ENCODE results near the gene DAG1. TPM values are rescaled to one million over a fixed set of nuclear protein-coding genes. Genes with fewer than 3 reads are reported as not detected.
A peak's percentile ranks its signal among the peaks of the same experiment; 100 is the strongest.

DAG1 gene
- total RNA-seq, 1 experiment from 2014 or later = 226 TPM

DNA sequence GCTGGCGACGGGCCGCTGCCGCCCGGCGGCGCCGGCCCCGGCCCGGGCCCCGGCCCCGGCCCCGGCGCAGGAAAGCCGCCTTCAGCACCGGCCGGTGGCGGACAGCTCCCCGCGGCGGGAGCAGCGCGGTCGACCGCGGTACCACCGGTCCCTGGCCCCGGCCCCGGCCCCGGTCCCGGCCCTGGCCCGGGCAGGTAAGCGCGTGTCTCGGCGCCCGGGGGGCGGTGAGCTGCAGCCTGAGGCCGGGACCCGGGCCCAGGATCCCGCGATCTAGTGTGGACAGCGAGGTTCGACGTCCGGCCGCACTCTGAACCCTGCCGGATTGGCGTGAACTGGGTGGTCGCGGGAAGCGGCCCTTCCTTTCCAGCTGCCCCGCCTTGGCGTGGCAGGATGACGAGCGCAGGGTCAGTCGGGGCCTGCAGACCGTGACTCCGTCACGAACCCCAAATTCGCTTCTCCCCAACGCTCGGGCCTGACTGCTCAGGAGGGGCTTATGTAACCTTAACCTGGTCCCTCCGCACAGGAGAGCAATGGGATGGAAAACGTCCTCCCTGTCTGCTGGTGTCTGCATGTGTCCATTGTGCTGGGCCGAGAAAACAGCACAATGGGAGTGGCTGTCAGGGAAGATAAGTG is 84.7 kb downstream of the DAG1 start:
- Mint-ChIP-seq H3K4me3 (ENCODE audit: low read depth, unreplicated experiment) (peak overlapping the region; percentile 81), H3K4me1 (ENCODE audit: low read depth, unreplicated experiment) (no peaks in the 10 kb centered on the region), H3K27ac (ENCODE audit: unreplicated experiment) (no peak overlapping the region), H3K27me3 (ENCODE audit: unreplicated experiment) (peaks cover 64% of the 10 kb centered on the region), H3K9me3 (ENCODE audit: low read depth, unreplicated experiment) (no peaks in the 10 kb centered on the region), H3K36me3 (ENCODE audit: insufficient read depth, unreplicated experiment) (peaks cover 11% of the 10 kb centered on the region)
- CTCF ChIA-PET = interaction anchor here (2.0 kb wide), 1 partner anchor 15 kb away, joined by 7 read pairs; no protein-coding TSS in a partner anchor
- peak; percentile 74 for DNase-seq
- TF ChIP-seq, protein P1, sequence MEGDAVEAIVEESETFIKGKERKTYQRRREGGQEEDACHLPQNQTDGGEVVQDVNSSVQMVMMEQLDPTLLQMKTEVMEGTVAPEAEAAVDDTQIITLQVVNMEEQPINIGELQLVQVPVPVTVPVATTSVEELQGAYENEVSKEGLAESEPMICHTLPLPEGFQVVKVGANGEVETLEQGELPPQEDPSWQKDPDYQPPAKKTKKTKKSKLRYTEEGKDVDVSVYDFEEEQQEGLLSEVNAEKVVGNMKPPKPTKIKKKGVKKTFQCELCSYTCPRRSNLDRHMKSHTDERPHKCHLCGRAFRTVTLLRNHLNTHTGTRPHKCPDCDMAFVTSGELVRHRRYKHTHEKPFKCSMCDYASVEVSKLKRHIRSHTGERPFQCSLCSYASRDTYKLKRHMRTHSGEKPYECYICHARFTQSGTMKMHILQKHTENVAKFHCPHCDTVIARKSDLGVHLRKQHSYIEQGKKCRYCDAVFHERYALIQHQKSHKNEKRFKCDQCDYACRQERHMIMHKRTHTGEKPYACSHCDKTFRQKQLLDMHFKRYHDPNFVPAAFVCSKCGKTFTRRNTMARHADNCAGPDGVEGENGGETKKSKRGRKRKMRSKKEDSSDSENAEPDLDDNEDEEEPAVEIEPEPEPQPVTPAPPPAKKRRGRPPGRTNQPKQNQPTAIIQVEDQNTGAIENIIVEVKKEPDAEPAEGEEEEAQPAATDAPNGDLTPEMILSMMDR (IDR thresholded peaks at IDR 0.05; ENCODE audit: unreplicated experiment) = no peak
- intact Hi-C loops (cut with micrococcal nuclease; ENCODE audit: unreplicated experiment) = no loop called here
- no TSS peak for BruUV-seq (replicated peaks)

DNA sequence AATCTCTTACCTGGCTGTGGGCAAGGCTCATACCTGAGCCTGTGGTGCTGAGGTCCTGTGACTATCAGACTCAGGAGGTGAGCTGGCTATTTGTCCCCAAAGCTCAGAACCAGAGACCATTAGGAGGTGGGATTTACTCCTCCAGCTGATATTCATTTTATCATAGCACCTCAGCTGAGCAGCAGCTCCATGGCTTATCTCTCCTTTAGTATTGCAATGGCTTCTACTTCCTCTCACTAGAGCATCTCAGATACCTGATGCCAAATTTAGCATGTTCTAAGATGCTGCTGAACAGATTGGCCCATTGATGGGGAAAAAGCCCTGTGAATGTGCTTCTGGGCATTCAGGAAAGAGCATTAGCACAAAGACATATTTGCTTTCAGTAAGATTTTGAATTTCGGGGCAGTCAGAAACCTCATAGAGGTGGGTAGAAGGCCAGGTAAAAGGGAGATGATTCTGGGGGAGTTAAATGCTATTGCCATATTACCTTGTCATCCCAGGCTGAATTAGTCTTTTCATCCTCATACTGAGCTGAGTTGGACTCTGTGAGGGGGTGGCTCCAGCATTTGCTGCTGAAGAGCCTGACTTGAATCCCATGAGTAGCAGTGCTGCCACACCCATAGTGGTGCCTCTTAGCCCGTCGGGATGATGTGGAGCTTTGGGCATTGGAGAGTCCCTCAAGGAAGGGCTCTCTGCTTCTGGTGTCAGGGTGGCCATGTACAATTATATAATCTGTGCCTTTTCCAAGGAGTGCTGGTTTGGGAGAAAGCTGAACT is 86.6 kb downstream of the DAG1 start:
- H3K27me3 Mint-ChIP-seq (ENCODE audit: unreplicated experiment) = peaks cover 64% of the 10 kb centered on the region
- no peak overlapping the region for H3K27ac Mint-ChIP-seq (ENCODE audit: unreplicated experiment)
- no peaks in the 10 kb centered on the region for H3K9me3 Mint-ChIP-seq (ENCODE audit: low read depth, unreplicated experiment)
- peaks cover 11% of the 10 kb centered on the region for H3K36me3 Mint-ChIP-seq (ENCODE audit: insufficient read depth, unreplicated experiment)
- TF ChIP-seq, protein P1 (IDR thresholded peaks at IDR 0.05; ENCODE audit: unreplicated experiment) = no peak
- intact Hi-C loops (cut with micrococcal nuclease; ENCODE audit: unreplicated experiment) = no loop called here
- CTCF ChIA-PET = interaction anchor here (0.9 kb wide), 1 partner anchor 19 kb away, joined by 7 read pairs; no protein-coding TSS in a partner anchor
- H3K4me3 Mint-ChIP-seq (ENCODE audit: low read depth, unreplicated experiment) = no peak overlapping the region
- H3K4me1 Mint-ChIP-seq (ENCODE audit: low read depth, unreplicated experiment) = no peaks in the 10 kb centered on the region
- DNase-seq = no peak
- no TSS peak for BruUV-seq (replicated peaks)

DNA sequence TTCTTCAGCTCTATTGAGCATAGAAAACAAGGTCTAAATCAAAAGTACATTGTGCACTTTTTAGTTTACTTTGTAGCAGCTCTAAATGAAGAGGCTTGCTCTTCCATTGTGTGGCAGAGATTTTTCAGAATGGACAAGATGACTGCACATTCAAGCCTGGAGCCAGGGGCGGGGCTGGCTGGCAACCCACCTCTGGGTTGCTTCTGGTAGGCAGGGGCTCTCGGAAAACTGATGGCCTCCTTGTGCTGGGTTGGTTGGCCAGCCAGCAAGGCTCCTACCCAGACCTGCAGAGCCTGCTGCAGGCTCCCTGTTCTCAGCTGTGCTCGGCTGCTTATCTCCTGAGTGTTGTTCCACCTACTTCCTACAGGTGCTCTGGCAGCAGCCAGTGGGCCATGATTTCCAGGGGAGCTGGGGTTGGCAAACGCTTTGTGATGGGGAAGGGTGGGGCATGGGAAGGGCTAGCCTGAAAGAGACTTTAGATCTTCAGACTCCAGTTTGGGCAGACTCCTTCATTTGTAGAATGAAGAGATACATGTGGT is 93.0 kb downstream of the DAG1 start:
- H3K36me3 Mint-ChIP-seq (ENCODE audit: insufficient read depth, unreplicated experiment) = no peaks in the 10 kb centered on the region
- peaks cover 53% of the 10 kb centered on the region for H3K27me3 Mint-ChIP-seq (ENCODE audit: unreplicated experiment)
- H3K4me3 Mint-ChIP-seq (ENCODE audit: low read depth, unreplicated experiment) = no peak overlapping the region
- H3K9me3 Mint-ChIP-seq (ENCODE audit: low read depth, unreplicated experiment) = no peaks in the 10 kb centered on the region
- no TSS peak for BruUV-seq (replicated peaks)
- TF ChIP-seq, protein P1 (IDR thresholded peaks at IDR 0.05; ENCODE audit: unreplicated experiment) = no peak
- H3K27ac Mint-ChIP-seq (ENCODE audit: unreplicated experiment) = no peak overlapping the region
- H3K4me1 Mint-ChIP-seq (ENCODE audit: low read depth, unreplicated experiment) = no peaks in the 10 kb centered on the region
- intact Hi-C loops (cut with micrococcal nuclease; ENCODE audit: unreplicated experiment) = no loop called here
- DNase-seq = no peak
- CTCF ChIA-PET = no interaction called here

DNA sequence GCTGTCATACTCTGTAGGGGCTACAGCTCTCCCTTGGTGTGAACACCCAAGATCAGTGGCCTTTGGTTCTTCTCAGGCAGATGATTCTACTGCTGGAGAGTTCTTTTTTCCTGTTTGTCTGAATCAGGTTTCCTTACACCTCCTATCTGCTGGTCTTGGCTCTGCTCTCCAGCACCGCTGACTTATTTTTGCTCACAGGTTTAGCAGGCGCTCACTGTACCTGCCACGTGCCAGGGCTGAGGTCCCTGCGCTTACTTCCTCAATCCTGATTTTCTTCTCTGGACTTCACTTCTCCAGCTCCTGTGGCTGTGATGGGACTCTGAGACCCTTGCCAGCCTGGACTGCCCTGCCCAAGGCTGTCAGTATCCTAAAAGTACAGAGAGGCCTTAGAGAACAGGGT is 93.7 kb downstream of the DAG1 start:
- no TSS peak for BruUV-seq (replicated peaks)
- peaks cover 53% of the 10 kb centered on the region for H3K27me3 Mint-ChIP-seq (ENCODE audit: unreplicated experiment)
- TF ChIP-seq, protein P1 (IDR thresholded peaks at IDR 0.05; ENCODE audit: unreplicated experiment) = no peak
- CTCF ChIA-PET = no interaction called here
- no peak overlapping the region for H3K4me3 Mint-ChIP-seq (ENCODE audit: low read depth, unreplicated experiment)
- intact Hi-C loops (cut with micrococcal nuclease; ENCODE audit: unreplicated experiment) = no loop called here
- no peak for DNase-seq
- no peaks in the 10 kb centered on the region for H3K4me1 Mint-ChIP-seq (ENCODE audit: low read depth, unreplicated experiment)
- no peaks in the 10 kb centered on the region for H3K36me3 Mint-ChIP-seq (ENCODE audit: insufficient read depth, unreplicated experiment)
- H3K9me3 Mint-ChIP-seq (ENCODE audit: low read depth, unreplicated experiment) = no peaks in the 10 kb centered on the region
- no peak overlapping the region for H3K27ac Mint-ChIP-seq (ENCODE audit: unreplicated experiment)

Data from Calu3 (cell line).